GM23248 (cell line): ENCODE results near the gene ITGAL. TPM values are rescaled to one million over a fixed set of nuclear protein-coding genes. Genes with fewer than 3 reads are reported as not detected.
"Not testable (repeated sequence)": the region's sequence is repeated elsewhere in the genome, so short reads cannot be mapped to it uniquely, and the experiment has no call there.

Experiments used
- DNase-seq: peaks from one replicate; pipeline ENCODE4 v3.0.0-alpha.2; 2015
- H2AFZ ChIP-seq: fragments of 200-600 bp; sonication (generic); 2 replicates; pipeline ENCODE4 v1.6.1; 2016; ENCODE audit warnings: antibody characterized with exemption
- H3F3A ChIP-seq: fragments of 200-600 bp; sonication (generic); 2 replicates; pipeline ENCODE4 v1.6.1; 2016; ENCODE audit warnings: mild to moderate bottlenecking, antibody characterized with exemption, mixed run types; ENCODE audit not compliant: insufficient read depth
- H3K27ac ChIP-seq: fragments of 200-600 bp; sonication (generic); 2 replicates; pipeline ENCODE4 v1.5.1; 2016; ENCODE audit warnings: mild to moderate bottlenecking
- H3K27me3 ChIP-seq: fragments of 200-600 bp; sonication (generic); replicated peaks from 2 replicates; pipeline ENCODE4 v1.6.1; 2016; ENCODE audit warnings: mild to moderate bottlenecking; ENCODE audit not compliant: insufficient read depth
- H3K36me3 ChIP-seq: fragments of 200-600 bp; sonication (generic); 2 replicates; pipeline ENCODE4 v1.6.1; 2016; ENCODE audit warnings: low read depth, mild to moderate bottlenecking
- H3K4me1 ChIP-seq: fragments of 200-600 bp; sonication (generic); 2 replicates; pipeline ENCODE4 v1.6.1; 2016; ENCODE audit warnings: mild to moderate bottlenecking; ENCODE audit not compliant: insufficient read depth
- H3K4me2 ChIP-seq: fragments of 200-600 bp; sonication (generic); one replicate; pipeline ENCODE4 v1.6.1; 2016; ENCODE audit warnings: mild to moderate bottlenecking; ENCODE audit not compliant: unreplicated experiment
- H3K4me3 ChIP-seq: fragments of 200-600 bp; sonication (generic); 2 replicates; pipeline ENCODE4 v1.5.1; 2016; ENCODE audit warnings: mild to moderate bottlenecking
- H3K79me2 ChIP-seq: fragments of 200-600 bp; sonication (generic); 2 replicates; pipeline ENCODE4 v1.6.1; 2016; ENCODE audit warnings: mild to moderate bottlenecking; ENCODE audit not compliant: insufficient read depth
- H3K9ac ChIP-seq: fragments of 200-600 bp; sonication (generic); 2 replicates; pipeline ENCODE4 v1.6.1; 2016; ENCODE audit warnings: mild to moderate bottlenecking
- H3K9me2 ChIP-seq: fragments of 200-600 bp; sonication (generic); 2 replicates; pipeline ENCODE4 v1.6.1; 2016; ENCODE audit warnings: mixed run types, mild to moderate bottlenecking, moderate library complexity; ENCODE audit not compliant: insufficient read depth
- H3K9me3 ChIP-seq: fragments of 200-600 bp; sonication (generic); one replicate; pipeline ENCODE4 v1.6.1; 2017; ENCODE audit warnings: low read depth
- H4K20me1 ChIP-seq: fragments of 200-600 bp; sonication (generic); 2 replicates; pipeline ENCODE4 v1.6.0; 2016; ENCODE audit not compliant: insufficient read depth
- EZH2 ChIP-seq: fragments of 200-600 bp; sonication (generic); IDR thresholded peaks from 2 replicates; pipeline ENCODE4 v1.6.1; 2018; ENCODE audit warnings: antibody characterized with exemption, mild to moderate bottlenecking; ENCODE audit not compliant: insufficient read depth, poor library complexity, severe bottlenecking
- EZH2phosphoT487 ChIP-seq: fragments of 200-600 bp; sonication (generic); IDR thresholded peaks from 2 replicates; pipeline ENCODE4 v1.6.1; 2018; ENCODE audit warnings: antibody characterized with exemption, moderate library complexity, mild to moderate bottlenecking, low read depth; ENCODE audit not compliant: insufficient read depth
- WGBS, 2 experiments: methylation state at CpG; one replicate each; pipeline ENCODE4 v1.1.6; 2015 to 2017; ENCODE audit warnings: low lambda C conversion rate in 2 of 2, low coverage in 1 of 2; ENCODE audit errors: missing lambda C conversion rate in 2 of 2; 5-methylcytosine and 5-hydroxymethylcytosine counted together
- in situ Hi-C: fragments of 300-500 bp; cut with MboI; formaldehyde crosslinking; loops from 2 replicates; pipeline ENCODE4 v1.15.0; 2020
- polyA plus RNA-seq: library from polyadenylated mRNA; unstranded; fragments of >200 nt; fragmentation: Nextera tagmentation; extraction: Ambion mirVana; gene quantifications from 2 replicates; pipeline ENCODE4 v1.2.1, GENCODE V29; 2016
- total RNA-seq: library from RNA; depleted of rRNA; stranded (reverse); fragments of >200 nt; shearing (Covaris generic); gene quantifications from 2 replicates; pipeline ENCODE4 v1.2.3, GENCODE V29; 2014

Gene ITGAL
- total and polyA plus RNA-seq, 2 experiments from 2014 or later, result 0.65 TPM; not detected in 1

GRCh38 chr16:30521873-30522641 lies 49.5 kb downstream of the ITGAL start:
- no peak overlapping the region for H3K4me2 ChIP-seq
- H3K27ac ChIP-seq, result no peak overlapping the region
- WGBS, 2 experiments, result 46 to 50% methylated on average over 11 of the region's 11 CpGs
- H3K4me1 ChIP-seq, result no peaks in the 10 kb centered on the region
- H3K27me3 ChIP-seq, result no peaks in the 10 kb centered on the region; the same call in 1 of the 2 replicates
- no peak overlapping the region for H3K4me3 ChIP-seq
- no peaks in the 10 kb centered on the region for H3K36me3 ChIP-seq
- H2AFZ ChIP-seq, result no peak overlapping the region
- no peak for DNase-seq
- in situ Hi-C loops, result no loop called here
- 0 out of 2 replicates have a peak, but pooled peaks cover 7% of the 10 kb centered on the region for H3F3A ChIP-seq
- H3K9me3 ChIP-seq, result no peaks in the 10 kb centered on the region
- no peaks in the 10 kb centered on the region for H4K20me1 ChIP-seq
- no peak for TF ChIP-seq EZH2
- no peak for TF ChIP-seq EZH2phosphoT487
- no peak overlapping the region for H3K9ac ChIP-seq
- H3K9me2 ChIP-seq, result no peaks in the 10 kb centered on the region
- no peaks in the 10 kb centered on the region for H3K79me2 ChIP-seq

- H3K27ac ChIP-seq, H4K20me1 ChIP-seq, H3K79me2 ChIP-seq, H3K4me3 ChIP-seq, H3K4me1 ChIP-seq, H3K4me2 ChIP-seq, H2AFZ ChIP-seq, DNase-seq, H3K9me3 ChIP-seq, in situ Hi-C loops, H3K9me2 ChIP-seq, H3K27me3 ChIP-seq, H3K36me3 ChIP-seq, H3K9ac ChIP-seq: not testable (repeated sequence)
- 82 to 87% methylated on average over 12 of the region's 12 CpGs for WGBS, 2 experiments
- peaks cover 12% of the 10 kb centered on the region for H3F3A ChIP-seq
These were observed 50.3 kb downstream of the ITGAL start for GRCh38 chr16:30522702-30523463.

- TF ChIP-seq EZH2phosphoT487 (no peak), EZH2 (no peak)
- H3K27ac ChIP-seq, result no peak overlapping the region
- H3K4me2 ChIP-seq, result no peak overlapping the region
- no peaks in the 10 kb centered on the region for H3K9me3 ChIP-seq
- in situ Hi-C loops, result no loop called here
- no peak overlapping the region for H2AFZ ChIP-seq
- no peaks in the 10 kb centered on the region for H3K27me3 ChIP-seq
- H3K4me1 ChIP-seq, result peaks cover 6% of the 10 kb centered on the region
- WGBS, 2 experiments, result 79 to 82% methylated on average over 23 to 26 of the region's 26 CpGs
- no peak for DNase-seq
- peaks cover 19% of the 10 kb centered on the region for H3F3A ChIP-seq
- no peaks in the 10 kb centered on the region for H3K36me3 ChIP-seq
- no peak overlapping the region for H3K4me3 ChIP-seq
- H3K9me2 ChIP-seq, result no peaks in the 10 kb centered on the region
- no peaks in the 10 kb centered on the region for H4K20me1 ChIP-seq
- H3K79me2 ChIP-seq, result no peaks in the 10 kb centered on the region
- no peak overlapping the region for H3K9ac ChIP-seq
These were observed 51.4 kb downstream of the ITGAL start for GRCh38 chr16:30523768-30524574.
